ENCODE results near the gene CD38. TPM values are rescaled to one million over a fixed set of nuclear protein-coding genes. Genes with fewer than 3 reads are reported as not detected.

Gene CD38
- total and polyA plus RNA-seq, 2 experiments from 2014 or later, result not detected

DNA sequence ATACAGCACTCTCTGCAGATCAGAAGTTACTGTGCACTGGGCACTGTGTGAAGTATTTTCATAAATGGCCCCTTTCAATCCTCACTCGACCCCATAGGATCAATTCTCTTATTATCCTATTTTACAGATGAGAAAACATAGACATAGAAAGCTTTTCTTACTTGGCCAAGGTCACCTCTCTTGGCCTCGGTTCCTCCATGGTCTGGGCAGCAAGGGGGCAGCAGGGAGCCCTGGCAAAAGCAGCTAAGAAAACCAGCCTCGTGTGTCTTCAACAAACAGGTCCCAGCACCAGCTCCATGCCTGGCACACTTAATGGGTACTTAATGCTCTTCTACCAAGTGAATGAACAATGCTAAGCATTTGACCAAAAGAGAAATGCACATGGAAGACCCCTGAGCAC, 40.9 kb upstream of the CD38 start:
- no peaks in the 10 kb centered on the region for H3K9me3 ChIP-seq (ENCODE audit: low read depth)
- H3K4me1 ChIP-seq (ENCODE audit: low read depth), result no peaks in the 10 kb centered on the region
- DNase-seq (ENCODE audit: low read depth in 1 of 2, low spot score in 1 of 2), result no peak
- no peak overlapping the region for H3K4me3 ChIP-seq
- no peak overlapping the region for H3K27ac ChIP-seq
- no peaks in the 10 kb centered on the region for H3K27me3 ChIP-seq
- no peaks in the 10 kb centered on the region for H3K36me3 ChIP-seq
- TF ChIP-seq, protein P1, sequence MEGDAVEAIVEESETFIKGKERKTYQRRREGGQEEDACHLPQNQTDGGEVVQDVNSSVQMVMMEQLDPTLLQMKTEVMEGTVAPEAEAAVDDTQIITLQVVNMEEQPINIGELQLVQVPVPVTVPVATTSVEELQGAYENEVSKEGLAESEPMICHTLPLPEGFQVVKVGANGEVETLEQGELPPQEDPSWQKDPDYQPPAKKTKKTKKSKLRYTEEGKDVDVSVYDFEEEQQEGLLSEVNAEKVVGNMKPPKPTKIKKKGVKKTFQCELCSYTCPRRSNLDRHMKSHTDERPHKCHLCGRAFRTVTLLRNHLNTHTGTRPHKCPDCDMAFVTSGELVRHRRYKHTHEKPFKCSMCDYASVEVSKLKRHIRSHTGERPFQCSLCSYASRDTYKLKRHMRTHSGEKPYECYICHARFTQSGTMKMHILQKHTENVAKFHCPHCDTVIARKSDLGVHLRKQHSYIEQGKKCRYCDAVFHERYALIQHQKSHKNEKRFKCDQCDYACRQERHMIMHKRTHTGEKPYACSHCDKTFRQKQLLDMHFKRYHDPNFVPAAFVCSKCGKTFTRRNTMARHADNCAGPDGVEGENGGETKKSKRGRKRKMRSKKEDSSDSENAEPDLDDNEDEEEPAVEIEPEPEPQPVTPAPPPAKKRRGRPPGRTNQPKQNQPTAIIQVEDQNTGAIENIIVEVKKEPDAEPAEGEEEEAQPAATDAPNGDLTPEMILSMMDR (IDR thresholded peaks at IDR 0.05; ENCODE audit: low read depth, low read length), result peak; percentile 7

DNA sequence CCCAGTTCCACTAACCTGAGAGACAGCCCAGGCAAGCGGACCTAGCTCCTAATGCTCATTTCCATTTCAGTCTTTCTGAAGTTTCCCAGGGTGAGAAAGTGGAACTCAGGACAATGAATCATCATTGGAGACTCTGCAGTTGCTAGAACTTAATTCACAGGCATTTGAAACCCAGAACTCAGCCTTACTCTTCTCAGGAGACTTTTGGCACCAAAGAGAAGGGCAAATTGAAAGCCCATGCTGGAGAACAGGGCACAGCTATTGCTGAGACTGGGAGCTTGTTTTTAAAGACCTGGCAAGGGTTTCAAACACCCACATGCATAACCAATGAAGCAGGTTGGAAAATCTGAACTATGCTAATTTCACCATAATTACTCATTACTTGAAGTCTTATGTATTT, 39.3 kb upstream of the CD38 start:
- H3K27ac ChIP-seq, result no peak overlapping the region
- TF ChIP-seq, protein P1 (IDR thresholded peaks at IDR 0.05; ENCODE audit: low read depth, low read length), result no peak
- no peak for DNase-seq (ENCODE audit: low read depth in 1 of 2, low spot score in 1 of 2)

DNA sequence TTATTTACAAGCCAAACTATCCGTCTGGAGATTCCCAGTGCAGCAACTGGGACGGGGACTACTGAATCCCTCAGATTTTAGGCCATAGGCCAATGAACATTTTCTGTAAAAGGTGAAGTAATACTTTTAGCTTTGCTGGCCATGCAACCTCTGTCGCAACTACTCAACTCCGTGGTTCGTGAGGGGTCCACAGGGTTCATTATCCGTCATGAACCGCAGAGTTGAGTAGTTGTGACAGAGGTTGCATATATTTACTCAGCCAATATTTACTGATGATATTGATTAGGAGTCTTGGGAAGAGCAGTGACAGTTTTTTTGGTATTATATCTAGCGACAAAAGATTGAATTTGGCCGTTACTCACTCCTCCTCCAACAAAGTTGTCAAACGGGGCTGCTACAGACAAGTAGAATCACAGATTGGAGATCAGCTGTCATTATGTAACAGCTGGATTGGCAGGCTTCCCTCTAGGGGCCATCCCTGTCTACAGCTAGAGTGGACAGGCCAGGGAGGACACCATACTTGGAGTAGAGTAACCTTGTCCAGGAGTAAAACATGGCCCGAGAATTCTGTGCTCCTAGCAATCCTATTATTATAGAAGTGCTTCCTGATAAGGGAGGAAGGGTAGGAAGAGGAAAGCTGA, 37.2 kb upstream of the CD38 start:
- Histone ChIP-seq H3K4me1 (ENCODE audit: low read depth) (no peaks in the 10 kb centered on the region), H3K27me3 (no peaks in the 10 kb centered on the region), H3K9me3 (ENCODE audit: low read depth) (no peaks in the 10 kb centered on the region), H3K36me3 (no peaks in the 10 kb centered on the region), H3K4me3 (no peak overlapping the region), H3K27ac (no peak overlapping the region)
- TF ChIP-seq, protein P1 (IDR thresholded peaks at IDR 0.05; ENCODE audit: low read depth, low read length), result no peak
- no peak for DNase-seq (ENCODE audit: low read depth in 1 of 2, low spot score in 1 of 2)

More for the DNA sequence above, 39.3 kb upstream of the CD38 start:
- H3K4me1 ChIP-seq (ENCODE audit: low read depth), result no peaks in the 10 kb centered on the region
- H3K9me3 ChIP-seq (ENCODE audit: low read depth), result no peaks in the 10 kb centered on the region
- H3K27me3 ChIP-seq, result no peaks in the 10 kb centered on the region
- H3K4me3 ChIP-seq, result no peak overlapping the region
- H3K36me3 ChIP-seq, result no peaks in the 10 kb centered on the region

DNA sequence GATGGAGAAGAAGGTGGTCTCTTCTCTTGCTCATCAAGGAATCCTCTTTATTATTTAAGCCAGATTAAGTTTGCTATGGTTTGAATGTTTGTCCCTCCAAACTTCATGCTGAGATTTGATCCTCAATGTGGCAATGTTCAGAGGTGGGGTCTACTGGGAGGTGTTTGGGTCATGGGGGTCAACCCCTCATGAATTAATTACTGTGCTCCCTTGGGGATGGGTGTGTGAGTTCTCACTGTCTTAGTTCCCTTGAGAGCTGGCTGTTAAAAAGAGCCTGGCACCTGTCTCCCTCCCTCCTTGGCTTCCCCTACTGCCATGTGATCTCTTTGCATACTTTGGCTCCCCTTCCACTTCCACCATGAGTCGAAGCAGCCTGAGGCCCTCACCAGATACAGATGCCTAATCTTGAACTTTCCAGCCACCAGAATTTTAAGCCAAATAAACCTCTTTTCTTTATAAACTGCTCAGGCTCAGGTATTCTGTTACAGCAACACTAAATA, 36.0 kb upstream of the CD38 start:
- H3K4me1 ChIP-seq (ENCODE audit: low read depth), result no peaks in the 10 kb centered on the region

DNA sequence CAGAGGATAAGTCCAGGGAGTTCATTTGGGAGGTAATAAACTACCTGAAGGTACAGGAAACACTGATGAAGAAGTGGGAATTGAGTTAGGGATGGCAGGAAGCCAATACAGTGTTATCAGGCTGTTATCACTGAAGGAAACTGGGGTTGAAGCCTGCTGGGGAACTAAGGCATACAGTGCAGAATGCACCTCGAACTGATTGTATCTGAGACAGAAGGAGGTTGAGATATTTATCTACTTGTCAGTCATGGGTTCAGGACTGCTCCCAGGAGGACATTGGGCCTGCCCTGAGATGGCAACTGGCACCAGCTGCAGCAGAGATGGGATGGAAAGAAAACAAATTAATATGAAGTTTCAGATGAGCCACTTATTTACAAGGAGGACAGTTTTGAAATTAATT, 35.5 kb upstream of the CD38 start:
- TF ChIP-seq, protein P1 (IDR thresholded peaks at IDR 0.05; ENCODE audit: low read depth, low read length), result no peak
- no peak for DNase-seq (ENCODE audit: low read depth in 1 of 2, low spot score in 1 of 2)
- Histone ChIP-seq H3K4me1 (ENCODE audit: low read depth) (no peaks in the 10 kb centered on the region), H3K27me3 (no peaks in the 10 kb centered on the region), H3K27ac (no peak overlapping the region), H3K36me3 (no peaks in the 10 kb centered on the region), H3K4me3 (no peak overlapping the region), H3K9me3 (ENCODE audit: low read depth) (no peaks in the 10 kb centered on the region)

More for the DNA sequence above, 36.0 kb upstream of the CD38 start:
- Histone ChIP-seq H3K36me3 (no peaks in the 10 kb centered on the region), H3K27me3 (no peaks in the 10 kb centered on the region), H3K9me3 (ENCODE audit: low read depth) (no peaks in the 10 kb centered on the region), H3K4me3 (no peak overlapping the region), H3K27ac (no peak overlapping the region)
- TF ChIP-seq, protein P1 (IDR thresholded peaks at IDR 0.05; ENCODE audit: low read depth, low read length), result no peak
- DNase-seq (ENCODE audit: low read depth in 1 of 2, low spot score in 1 of 2), result no peak

All from cardiac muscle cell (in vitro differentiated cells and primary cell).